Tibial artery (tissue), 4 donors: ENCODE data around the gene B4GALNT3.
A peak's percentile ranks its signal among the peaks of the same experiment; 100 is the strongest.

Source experiments
- DNase-seq, 2 donors: peaks; one replicate each; pipeline ENCODE4 v3.0.0-alpha.2; 2019
- H3K27ac ChIP-seq, 2 donors: fragments of 200-600 bp; sonication (generic) in 1 of 2; 1 replicate in 1 of 2; 2 replicates in 1 of 2; pipeline ENCODE4 v1.5.1; 2018 to 2019; ENCODE audit warnings: mild to moderate bottlenecking in 1 of 2
- H3K27me3 ChIP-seq, 2 donors: fragments of 200-600 bp; sonication (generic) in 1 of 2; one replicate each; pipeline versions ENCODE4 v1.5.1 to v1.6.0; 2016 to 2019
- H3K36me3 ChIP-seq, 3 donors: fragments of 200-600 bp; sonication (generic) in 2 of 3; one replicate each; pipeline ENCODE4 v1.5.1; 2016 to 2019; ENCODE audit warnings: mild to moderate bottlenecking in 2 of 3
- H3K4me1 ChIP-seq, 4 donors: fragments of 200-600 bp; sonication (generic) in 2 of 4; 1 replicate in 3 of 4; 2 replicates in 1 of 4; pipeline ENCODE4 v1.5.1; 2016 to 2019
- H3K4me3 ChIP-seq, 2 donors: fragments of 200-600 bp; sonication (generic) in 1 of 2; 1 replicate in 1 of 2; 2 replicates in 1 of 2; pipeline ENCODE4 v1.5.1; 2018 to 2019; ENCODE audit warnings: mild to moderate bottlenecking in 2 of 2
- H3K9me3 ChIP-seq, 3 donors: fragments of 200-600 bp; sonication (generic) in 1 of 3; one replicate each; pipeline ENCODE4 v1.5.1; 2016 to 2019
- intact Hi-C: fragments of 100-400 bp; cut with DNase I; formaldehyde crosslinking; loops from one replicate; pipeline ENCODE4 v1.15.0; 2023; ENCODE audit warnings: low total_unique reads
- TF ChIP-seq, protein P1 (sequence below), 2 experiments: fragments of 200-600 bp in 1 of 2; fragments of 450-650 bp in 1 of 2; IDR thresholded peaks; one replicate each; pipeline ENCODE4 v1.5.1; 2017 to 2019; ENCODE audit warnings: antibody characterized with exemption in 2 of 2, mild to moderate bottlenecking in 1 of 2, moderate library complexity in 1 of 2

Gene B4GALNT3

DNA sequence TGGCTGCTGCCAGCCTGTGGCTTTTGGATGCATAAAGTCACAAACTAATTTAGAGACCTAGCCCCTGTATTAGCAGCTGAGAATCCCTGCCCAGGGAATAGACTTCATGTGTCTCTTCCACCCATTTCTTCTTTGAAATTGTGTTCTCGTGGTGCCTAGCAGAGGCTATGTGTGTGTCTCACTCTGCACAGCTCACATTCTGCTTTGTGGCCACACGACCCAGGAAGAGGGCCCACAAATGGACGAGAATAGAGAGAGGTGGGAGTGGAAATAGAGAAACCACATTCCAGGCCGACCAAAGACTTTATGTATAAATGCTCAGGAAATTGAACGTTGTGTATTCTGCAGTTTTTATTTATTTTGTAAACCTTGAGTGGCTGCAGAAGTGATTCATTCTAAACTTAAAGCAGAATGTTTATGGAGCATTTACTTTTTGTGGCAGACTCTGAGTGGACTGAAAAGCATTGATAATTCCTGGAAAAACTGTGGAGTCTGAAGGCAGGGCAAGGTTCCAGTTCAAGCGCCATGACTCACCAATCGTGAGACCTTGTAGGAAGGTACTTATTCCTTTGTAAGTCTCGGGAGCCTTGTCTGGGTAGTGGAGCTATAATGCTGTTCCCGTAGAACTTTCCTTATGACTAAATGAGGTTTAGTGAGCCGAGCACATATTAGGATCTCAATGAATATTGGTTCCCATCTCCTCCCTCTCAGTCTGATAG, 9.1 kb downstream of the B4GALNT3 start:
- no peaks in the 10 kb centered on the region for H3K36me3 ChIP-seq
- no peaks in the 10 kb centered on the region for H3K27me3 ChIP-seq
- intact Hi-C loops, result no loop called here
- TF ChIP-seq, protein P1, sequence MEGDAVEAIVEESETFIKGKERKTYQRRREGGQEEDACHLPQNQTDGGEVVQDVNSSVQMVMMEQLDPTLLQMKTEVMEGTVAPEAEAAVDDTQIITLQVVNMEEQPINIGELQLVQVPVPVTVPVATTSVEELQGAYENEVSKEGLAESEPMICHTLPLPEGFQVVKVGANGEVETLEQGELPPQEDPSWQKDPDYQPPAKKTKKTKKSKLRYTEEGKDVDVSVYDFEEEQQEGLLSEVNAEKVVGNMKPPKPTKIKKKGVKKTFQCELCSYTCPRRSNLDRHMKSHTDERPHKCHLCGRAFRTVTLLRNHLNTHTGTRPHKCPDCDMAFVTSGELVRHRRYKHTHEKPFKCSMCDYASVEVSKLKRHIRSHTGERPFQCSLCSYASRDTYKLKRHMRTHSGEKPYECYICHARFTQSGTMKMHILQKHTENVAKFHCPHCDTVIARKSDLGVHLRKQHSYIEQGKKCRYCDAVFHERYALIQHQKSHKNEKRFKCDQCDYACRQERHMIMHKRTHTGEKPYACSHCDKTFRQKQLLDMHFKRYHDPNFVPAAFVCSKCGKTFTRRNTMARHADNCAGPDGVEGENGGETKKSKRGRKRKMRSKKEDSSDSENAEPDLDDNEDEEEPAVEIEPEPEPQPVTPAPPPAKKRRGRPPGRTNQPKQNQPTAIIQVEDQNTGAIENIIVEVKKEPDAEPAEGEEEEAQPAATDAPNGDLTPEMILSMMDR (IDR thresholded peaks at IDR 0.05), result no peak
- H3K9me3 ChIP-seq, result no peaks in the 10 kb centered on the region
- H3K27ac ChIP-seq, result peak overlapping the region; percentile 86 to 88
- H3K4me3 ChIP-seq, result no peak overlapping the region
- DNase-seq, result no peak
- H3K4me1 ChIP-seq, result peaks cover 0 to 63% (median 31%) of the 10 kb centered on the region in 4 donors

DNA sequence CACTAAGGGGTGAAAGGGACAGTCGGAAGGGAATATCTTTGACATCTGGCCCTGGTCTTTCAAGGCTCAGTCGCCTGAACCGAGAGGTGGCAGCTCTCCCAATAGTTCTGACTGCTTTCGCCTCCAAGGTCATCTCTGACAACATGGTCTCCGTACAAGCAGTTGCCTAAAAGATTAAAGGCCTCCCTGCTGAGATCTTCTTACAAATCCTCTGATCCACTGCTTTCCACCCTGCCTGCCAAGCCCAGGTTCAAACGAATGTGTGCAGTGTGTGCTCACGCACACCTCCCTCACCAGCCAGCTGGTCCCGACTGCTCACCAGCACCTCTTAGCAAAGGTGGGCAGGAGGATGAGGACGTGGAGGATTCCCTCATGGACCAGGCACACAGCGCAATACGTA, 10.4 kb downstream of the B4GALNT3 start:
- Histone ChIP-seq H3K36me3 (no peaks in the 10 kb centered on the region), H3K4me1 (peaks cover 0 to 61% (median 19%) of the 10 kb centered on the region in 4 donors), H3K4me3 (no peak overlapping the region), H3K9me3 (no peaks in the 10 kb centered on the region), H3K27me3 (no peaks in the 10 kb centered on the region), H3K27ac (peak overlapping the region in 1 of 2 donors; percentile 86)
- TF ChIP-seq, protein P1 (IDR thresholded peaks at IDR 0.05), result no peak
- intact Hi-C loops, result no loop called here
- DNase-seq, result no peak

DNA sequence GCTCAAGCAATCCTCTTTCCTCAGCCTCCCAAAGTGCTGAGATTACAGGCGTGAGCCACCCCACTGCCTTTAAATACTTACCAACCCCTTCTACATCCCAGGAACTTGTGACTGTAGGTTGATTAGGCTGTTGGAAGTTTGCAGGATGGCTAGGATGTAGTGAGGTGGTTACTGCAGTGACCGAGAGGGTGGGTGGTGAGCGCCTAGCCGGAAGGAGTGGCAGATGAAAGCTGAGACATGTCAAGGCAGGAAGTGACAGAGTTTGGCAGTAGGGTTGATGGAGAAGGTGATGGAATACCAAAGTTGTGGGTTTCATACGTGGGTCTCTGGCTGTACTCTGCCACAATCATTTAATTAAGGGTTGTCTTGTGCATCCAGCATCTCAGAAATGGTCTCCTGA, 13.5 kb downstream of the B4GALNT3 start:
- Histone ChIP-seq H3K4me1 (peaks cover 0 to 31% (median 12%) of the 10 kb centered on the region in 4 donors), H3K4me3 (no peak overlapping the region), H3K27ac (no peak overlapping the region), H3K9me3 (no peaks in the 10 kb centered on the region), H3K27me3 (no peaks in the 10 kb centered on the region), H3K36me3 (no peaks in the 10 kb centered on the region)
- no peak for DNase-seq
- TF ChIP-seq, protein P1 (IDR thresholded peaks at IDR 0.05), result no peak
- intact Hi-C loops, result no loop called here

- intact Hi-C loops, result no loop called here
- no peak for DNase-seq
- Histone ChIP-seq H3K27ac (no peak overlapping the region), H3K4me3 (no peak overlapping the region), H3K36me3 (no peaks in the 10 kb centered on the region), H3K4me1 (peaks cover 0 to 31% (median 4%) of the 10 kb centered on the region in 4 donors), H3K9me3 (no peaks in the 10 kb centered on the region), H3K27me3 (no peaks in the 10 kb centered on the region)
- TF ChIP-seq, protein P1 (IDR thresholded peaks at IDR 0.05), result no peak
Observed at GRCh38 chr12:473863-474577, 14.3 kb downstream of the B4GALNT3 start.

- intact Hi-C loops, result no loop called here
- DNase-seq, result no peak
- Histone ChIP-seq H3K36me3 (no peaks in the 10 kb centered on the region), H3K4me3 (no peak overlapping the region), H3K9me3 (no peaks in the 10 kb centered on the region), H3K4me1 (peaks cover 0 to 39% (median 2%) of the 10 kb centered on the region in 4 donors), H3K27me3 (no peaks in the 10 kb centered on the region), H3K27ac (no peak overlapping the region)
- TF ChIP-seq, protein P1 (IDR thresholded peaks at IDR 0.05), result no peak
Observed at GRCh38 chr12:475286-475685, 15.5 kb downstream of the B4GALNT3 start.
